GM12874 (cell line): ENCODE results near the gene CACNA2D4.

Source experiments
- CTCF ChIP-seq: IDR thresholded peaks from 2 replicates; pipeline ENCODE4 v1.5.1; 2011; ENCODE audit warnings: low read depth, mild to moderate bottlenecking, control low read depth, low read length, moderate library complexity; ENCODE audit not compliant: insufficient read depth

The CACNA2D4 gene

DNA sequence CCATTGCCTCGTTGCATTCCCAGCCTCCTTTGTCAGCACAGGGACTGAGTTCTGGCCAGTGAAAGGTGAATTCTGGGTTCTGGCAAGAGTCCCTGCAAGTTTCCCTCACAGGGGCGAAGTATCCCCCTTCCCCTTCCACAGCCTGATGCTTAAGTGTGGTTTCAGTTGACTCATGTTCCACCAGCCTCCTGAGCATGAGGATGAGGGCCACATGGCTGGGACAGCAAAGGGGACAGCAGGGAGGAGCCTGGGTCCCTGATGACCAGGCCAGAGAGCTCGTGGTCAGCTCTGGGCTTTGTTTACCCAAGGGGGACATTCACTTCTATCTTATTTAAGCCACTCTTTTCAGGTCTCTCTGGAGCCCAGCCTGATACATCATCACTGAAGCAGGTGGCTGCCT lies 36.5 kb downstream of the CACNA2D4 start:
- TF ChIP-seq CTCF, result no peak

DNA sequence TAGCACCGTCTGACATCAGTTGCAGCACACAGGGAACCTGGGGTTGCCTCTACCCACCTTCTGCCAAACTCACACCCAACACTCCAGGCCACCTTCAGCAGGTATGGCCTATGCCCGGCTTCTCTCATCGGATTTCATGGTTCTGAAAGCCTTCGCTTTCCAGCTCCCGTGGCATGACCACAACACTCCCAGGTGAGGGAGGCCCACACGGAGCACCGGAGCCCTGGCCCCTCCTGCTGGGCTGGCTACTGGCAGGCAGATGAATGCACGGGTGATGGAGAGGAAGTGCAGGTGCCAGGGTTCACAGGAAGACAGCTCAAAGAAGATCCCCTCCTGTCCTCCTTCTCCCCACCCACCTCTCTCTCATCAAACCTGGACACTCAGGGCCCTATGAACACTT lies 37.2 kb downstream of the CACNA2D4 start:
- TF ChIP-seq CTCF, result no peak

- TF ChIP-seq CTCF, result no peak
Observed at GRCh38 chr12:1880876-1881275, 37.6 kb downstream of the CACNA2D4 start.

DNA sequence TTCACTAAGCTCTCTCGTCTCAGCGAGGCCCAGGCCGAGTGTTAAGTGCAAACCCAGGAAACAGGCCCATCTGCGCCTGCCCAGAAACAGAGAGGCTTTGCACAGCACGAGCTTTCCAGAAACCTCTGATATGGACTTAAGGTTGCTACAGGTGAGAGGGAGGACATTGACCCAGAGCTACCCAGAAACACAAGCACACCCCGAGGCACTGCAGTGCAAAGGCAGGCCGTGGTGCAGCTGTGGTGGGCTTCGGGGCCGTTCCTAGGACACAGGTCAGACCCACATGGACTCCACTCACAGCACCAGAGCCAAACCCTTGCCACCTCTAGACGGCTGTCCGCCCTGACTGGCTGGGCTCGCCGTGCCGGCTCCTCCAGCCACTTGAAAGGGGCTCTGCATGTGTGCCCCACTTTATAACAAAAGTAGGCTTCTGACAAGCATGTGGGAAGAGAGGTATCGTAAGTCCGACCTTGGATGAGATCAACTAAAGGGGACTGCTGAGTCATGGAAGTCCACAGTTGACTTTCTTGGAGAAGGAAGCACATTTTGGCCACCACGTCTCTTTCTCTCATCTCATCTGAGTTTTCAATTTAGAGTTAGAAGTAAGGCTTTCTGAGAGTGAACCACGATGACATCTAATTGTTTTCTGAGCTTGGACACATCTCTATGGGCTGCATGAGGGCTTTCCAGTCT lies 38.2 kb downstream of the CACNA2D4 start:
- TF ChIP-seq CTCF, result no peak

- TF ChIP-seq CTCF, result no peak
Observed at GRCh38 chr12:1879633-1880032, 38.8 kb downstream of the CACNA2D4 start.

DNA sequence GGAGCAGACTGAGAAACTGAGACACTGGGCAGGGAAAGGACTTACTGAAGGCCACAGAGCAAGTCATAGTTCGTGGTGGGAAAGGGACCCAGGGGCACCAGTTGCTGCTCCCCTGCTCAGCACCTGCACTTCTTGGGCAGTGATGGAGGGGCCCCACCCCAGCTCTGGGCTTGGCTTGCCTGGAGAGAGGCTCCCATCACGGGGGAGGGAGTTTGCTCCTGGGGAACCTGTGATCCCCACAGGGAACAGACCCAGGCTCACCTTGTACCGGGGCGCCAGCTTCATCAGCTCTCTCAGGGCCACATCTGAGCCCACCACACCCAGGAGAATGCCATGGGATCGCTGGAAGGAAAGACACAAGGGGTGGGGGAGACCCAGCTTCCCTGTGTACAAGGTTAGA lies 39.8 kb downstream of the CACNA2D4 start:
- TF ChIP-seq CTCF, result no peak

GRCh38 chr12:1878214-1878613 lies 40.2 kb downstream of the CACNA2D4 start:
- no peak for TF ChIP-seq CTCF
